HG02623 (cell line): ENCODE results near the gene IGF1.
"Not testable (repeated sequence)": the region's sequence is repeated elsewhere in the genome, so short reads cannot be mapped to it uniquely, and the experiment has no call there.

Experiments used
- ATAC-seq: cut with Tn5 transposase; IDR thresholded peaks from one replicate; pipeline ENCODE4 v1.9.1; 2021; ENCODE audit warnings: moderate library complexity; ENCODE audit not compliant: unreplicated experiment

The IGF1 gene

DNA sequence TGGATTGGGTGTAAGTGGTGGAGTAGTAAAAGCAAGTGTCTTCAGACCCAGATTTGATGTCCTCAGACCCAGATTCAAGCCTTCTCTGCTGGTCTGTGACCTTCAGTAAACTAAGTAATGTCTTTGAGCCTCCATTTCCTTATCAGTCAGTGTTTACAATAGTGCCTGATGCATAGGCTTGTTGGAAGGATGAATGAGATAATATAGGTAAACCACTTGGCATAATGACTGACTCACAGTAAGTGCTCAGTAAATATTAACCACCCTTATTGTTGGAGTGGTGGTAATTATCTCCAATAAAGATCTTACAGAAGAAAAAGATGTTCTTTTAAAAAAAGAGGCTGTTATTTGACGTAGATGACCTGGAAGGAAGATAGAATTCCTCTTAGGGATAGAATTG, 86.2 kb downstream of the IGF1 start:
- ATAC-seq: no peak

- ATAC-seq: no peak
Measured at GRCh38 chr12:102390068-102390467, 90.3 kb downstream of the IGF1 start.

DNA sequence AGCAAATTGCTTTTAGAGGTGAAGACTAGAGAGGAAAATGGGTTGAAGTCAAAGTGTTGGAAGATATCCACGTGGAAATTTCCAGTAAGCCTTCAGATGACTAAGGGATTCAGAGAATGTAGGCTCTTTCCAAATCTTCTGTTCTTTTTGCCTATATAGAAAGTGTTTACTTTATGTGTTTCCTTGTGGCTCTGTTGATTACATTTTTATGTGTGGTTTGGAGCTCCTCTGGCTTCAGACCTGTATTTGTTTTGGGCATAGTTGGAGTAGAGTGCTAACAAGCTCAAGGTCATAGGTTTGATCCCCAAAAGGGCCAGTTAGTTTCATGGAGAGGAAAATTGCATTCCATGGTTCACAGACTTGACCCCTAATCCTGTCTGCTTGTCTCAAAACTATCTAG, 91.9 kb downstream of the IGF1 start:
- no peak for ATAC-seq

- no peak for ATAC-seq
Measured at GRCh38 chr12:102385343-102385742, 95.0 kb downstream of the IGF1 start.

GRCh38 chr12:102379346-102380162, 100.8 kb downstream of the IGF1 start:
- no peak for ATAC-seq

DNA sequence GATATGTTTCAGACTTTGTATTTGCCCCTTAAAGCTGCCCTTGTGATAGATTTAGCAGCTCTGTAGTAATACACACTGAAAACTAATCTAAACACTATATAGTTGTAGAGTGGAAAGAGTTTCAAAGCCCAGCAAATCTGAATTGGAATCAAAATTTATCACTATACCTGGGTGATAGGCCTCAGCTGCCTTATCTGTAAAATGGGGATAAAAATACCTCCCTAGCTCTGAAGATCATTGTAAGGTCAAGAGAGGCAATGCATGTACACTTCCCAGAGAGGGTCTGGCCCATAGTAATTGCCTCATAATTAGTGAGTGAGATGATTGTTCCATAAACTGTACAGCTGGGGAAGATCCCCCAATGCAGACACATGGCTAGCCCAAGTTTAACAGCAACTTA, 103.6 kb downstream of the IGF1 start:
- ATAC-seq: no peak

DNA sequence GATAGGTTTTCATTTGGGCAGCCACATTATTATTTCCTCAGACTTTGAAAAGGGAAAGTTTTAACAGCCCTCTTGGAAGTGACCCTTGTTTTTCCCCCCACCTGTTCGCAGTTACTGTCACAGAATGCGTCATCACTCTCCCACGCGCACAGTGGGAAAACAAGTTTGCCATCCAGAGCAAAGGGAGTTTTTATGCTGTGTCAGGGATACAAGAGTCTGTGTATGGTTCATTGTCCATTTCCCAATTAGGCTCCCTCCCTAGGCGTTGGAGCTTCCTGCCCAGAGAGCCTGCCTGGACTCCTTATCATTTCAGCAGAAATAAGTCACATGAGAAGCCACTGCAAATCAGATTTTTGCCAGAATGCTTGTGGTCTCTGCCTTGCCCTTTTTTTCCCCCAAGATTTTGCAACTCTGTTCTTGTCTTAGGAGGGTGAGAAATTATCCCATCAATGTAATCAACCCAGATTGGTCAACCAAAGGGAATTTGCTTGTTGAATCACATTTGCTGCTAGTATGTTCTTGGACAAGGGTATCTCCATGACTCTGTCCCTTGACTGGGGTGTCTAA, 104.1 kb downstream of the IGF1 start:
- ATAC-seq: no peak

- no peak for ATAC-seq
Measured at GRCh38 chr12:102374190-102374589, 106.2 kb downstream of the IGF1 start.

DNA sequence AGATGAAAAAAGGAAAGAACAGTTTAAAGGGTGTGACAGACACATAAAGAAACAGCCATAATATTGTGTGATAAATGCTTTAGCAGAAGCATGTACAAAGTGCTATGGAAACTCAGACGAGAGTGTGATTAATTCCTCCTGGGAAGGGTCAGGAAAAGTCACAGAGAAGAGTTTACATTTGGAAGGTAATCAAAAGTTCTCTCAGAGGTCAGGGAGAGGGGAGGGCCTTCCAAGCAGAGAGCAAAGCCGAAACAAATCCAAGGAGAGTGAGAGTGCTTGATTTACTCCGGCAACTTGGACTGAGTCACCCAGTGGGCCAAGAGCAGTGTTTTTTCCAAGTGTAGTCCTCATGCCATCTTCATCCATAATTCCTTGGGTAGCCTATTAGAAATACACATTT, 108.3 kb downstream of the IGF1 start:
- no peak for ATAC-seq

DNA sequence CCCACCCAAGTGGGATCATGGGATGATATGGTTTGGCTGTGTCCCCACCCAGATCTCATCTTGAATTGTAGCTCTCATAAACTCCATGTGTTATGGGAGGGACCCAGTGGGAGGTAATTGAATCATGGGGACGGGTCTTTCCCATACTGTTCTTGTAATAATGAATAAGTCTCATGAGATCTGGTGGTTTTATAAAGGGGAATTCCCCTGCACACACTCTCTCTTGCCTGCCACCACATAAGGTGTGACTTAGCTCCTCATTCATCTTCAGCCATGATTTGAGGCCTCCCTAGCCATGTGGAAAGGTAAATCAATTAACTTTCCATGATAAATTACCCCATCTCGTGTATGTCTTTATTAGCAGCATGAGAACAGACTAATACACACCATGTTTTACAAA, 109.2 kb downstream of the IGF1 start:
- ATAC-seq: no peak

GRCh38 chr12:102369876-102370275, 110.5 kb downstream of the IGF1 start:
- no peak for ATAC-seq

DNA sequence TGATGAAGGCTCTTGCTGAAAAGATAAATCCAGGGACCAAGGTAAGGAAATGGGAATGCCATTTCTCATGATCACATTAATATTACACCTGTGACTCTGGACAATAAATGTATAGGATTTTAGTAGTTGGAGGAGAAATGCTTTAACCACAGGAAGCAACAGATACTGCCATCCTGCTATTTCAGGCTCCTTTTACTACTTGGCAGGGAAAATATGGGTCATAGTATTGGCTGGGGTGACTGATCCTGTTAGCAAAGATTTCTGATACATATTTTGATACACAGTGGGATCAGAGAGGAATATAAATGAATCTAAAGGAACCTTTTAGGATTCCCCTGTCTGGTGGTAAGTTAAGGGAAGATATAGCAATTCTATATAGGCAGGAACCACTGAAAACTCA, 115.0 kb downstream of the IGF1 start:
- no peak for ATAC-seq

GRCh38 chr12:102364709-102365108, 115.7 kb downstream of the IGF1 start:
- no peak for ATAC-seq

- no peak for ATAC-seq
Measured at GRCh38 chr12:102356690-102357089, 123.7 kb downstream of the IGF1 start.

DNA sequence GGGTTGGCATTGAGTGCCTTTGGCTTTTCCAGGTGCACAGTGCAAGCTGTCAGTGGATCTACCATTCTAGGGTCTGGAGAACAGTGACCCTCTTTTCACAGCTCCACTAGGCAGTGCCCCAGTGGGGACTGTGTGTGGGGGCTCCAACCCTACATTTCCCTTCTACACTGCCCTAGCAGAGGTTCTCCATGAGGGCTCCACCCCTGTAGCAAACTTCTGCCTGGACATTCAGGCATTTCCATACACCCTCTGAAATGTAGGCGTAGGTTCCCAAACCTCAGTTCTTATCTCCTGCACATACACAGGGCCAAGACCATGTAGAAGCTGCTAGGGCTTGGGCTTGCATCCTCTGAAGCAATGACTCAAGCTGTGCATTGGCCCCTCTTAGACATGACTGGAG, 126.1 kb downstream of the IGF1 start:
- not testable (repeated sequence) for ATAC-seq

GRCh38 chr12:102351322-102351721, 129.0 kb downstream of the IGF1 start:
- no peak for ATAC-seq

GRCh38 chr12:102350070-102350469, 130.3 kb downstream of the IGF1 start:
- ATAC-seq: no peak

- ATAC-seq: no peak
Measured at GRCh38 chr12:102349079-102349478, 131.3 kb downstream of the IGF1 start.

GRCh38 chr12:102347811-102348210, 132.6 kb downstream of the IGF1 start:
- ATAC-seq: no peak
